Measurements from ENCODE around the gene ACTA2. TPM values are rescaled to one million over a fixed set of nuclear protein-coding genes. Genes with fewer than 3 reads are reported as not detected.

The ACTA2 gene
- total and polyA plus RNA-seq, 5 donors, result 649 to 3,137 (median 773) TPM

- H3K27me3 ChIP-seq (ENCODE audit: control insufficient read depth, insufficient read depth), result no peaks in the 10 kb centered on the region
- no peaks in the 10 kb centered on the region for H3K9me3 ChIP-seq (ENCODE audit: control insufficient read depth, low read length)
- intact Hi-C loops (cut with DNase I), result no loop called here
- no peak overlapping the region for H3K27ac ChIP-seq (ENCODE audit: low read length)
- peaks cover 11% of the 10 kb centered on the region for H3K4me1 ChIP-seq (ENCODE audit: control insufficient read depth, insufficient read depth, low read length)
- no peak overlapping the region for H3K4me3 ChIP-seq (ENCODE audit: low read length)
- no peak for DNase-seq
- ATAC-seq, result peak in 1 of 2 donors; percentile 15
- 57% methylated on average over 5 of the region's 5 CpGs for WGBS
These were observed 28.9 kb upstream of the ACTA2 start for GRCh38 chr10:88981435-88981834.

- WGBS, result 54% methylated on average over 4 of the region's 4 CpGs
These were observed 28.2 kb upstream of the ACTA2 start for GRCh38 chr10:88980800-88981199.

GRCh38 chr10:88980247-88980646, 27.7 kb upstream of the ACTA2 start:
- H3K27me3 ChIP-seq (ENCODE audit: control insufficient read depth, insufficient read depth), result no peaks in the 10 kb centered on the region
- peak overlapping the region; percentile 80 for H3K27ac ChIP-seq (ENCODE audit: low read length)
- no peaks in the 10 kb centered on the region for H3K9me3 ChIP-seq (ENCODE audit: control insufficient read depth, low read length)
- ATAC-seq, result peak; percentile 57 to 62
- WGBS, result 38% methylated on average over 4 of the region's 4 CpGs
- H3K4me1 ChIP-seq (ENCODE audit: control insufficient read depth, insufficient read depth, low read length), result peaks cover 11% of the 10 kb centered on the region
- intact Hi-C loops (cut with DNase I), result no loop called here
- no peak for DNase-seq
- H3K4me3 ChIP-seq (ENCODE audit: low read length), result no peak overlapping the region

More at GRCh38 chr10:88980800-88981199, 28.2 kb upstream of the ACTA2 start:
- no peaks in the 10 kb centered on the region for H3K27me3 ChIP-seq (ENCODE audit: control insufficient read depth, insufficient read depth)
- DNase-seq, result peak in 1 of 3 donors; percentile 16
- peak overlapping the region; percentile 92 for H3K27ac ChIP-seq (ENCODE audit: low read length)
- peak; percentile 36 to 69 for ATAC-seq
- no peak overlapping the region for H3K4me3 ChIP-seq (ENCODE audit: low read length)
- H3K4me1 ChIP-seq (ENCODE audit: control insufficient read depth, insufficient read depth, low read length), result peaks cover 11% of the 10 kb centered on the region
- intact Hi-C loops (cut with DNase I), result no loop called here
- H3K9me3 ChIP-seq (ENCODE audit: control insufficient read depth, low read length), result no peaks in the 10 kb centered on the region

- peaks cover 11% of the 10 kb centered on the region for H3K4me1 ChIP-seq (ENCODE audit: control insufficient read depth, insufficient read depth, low read length)
- H3K27ac ChIP-seq (ENCODE audit: low read length), result peak overlapping the region; percentile 53
- ATAC-seq, result no peak
- DNase-seq, result no peak
- H3K4me3 ChIP-seq (ENCODE audit: low read length), result no peak overlapping the region
- WGBS, result 70% methylated on average over 4 of the region's 4 CpGs
- no peaks in the 10 kb centered on the region for H3K27me3 ChIP-seq (ENCODE audit: control insufficient read depth, insufficient read depth)
- intact Hi-C loops (cut with DNase I), result no loop called here
- no peaks in the 10 kb centered on the region for H3K9me3 ChIP-seq (ENCODE audit: control insufficient read depth, low read length)
These were observed 27.0 kb upstream of the ACTA2 start for GRCh38 chr10:88979603-88980002.

- peak; percentile 67 to 81 (median 76) for DNase-seq
- intact Hi-C loops (cut with DNase I), result no loop called here
- Histone ChIP-seq H3K4me1 (ENCODE audit: control insufficient read depth, insufficient read depth, low read length) (peaks cover 11% of the 10 kb centered on the region), H3K27me3 (ENCODE audit: control insufficient read depth, insufficient read depth) (no peaks in the 10 kb centered on the region), H3K9me3 (ENCODE audit: control insufficient read depth, low read length) (no peaks in the 10 kb centered on the region), H3K27ac (ENCODE audit: low read length) (no peak overlapping the region), H3K4me3 (ENCODE audit: low read length) (no peak overlapping the region)
- WGBS, result 31% methylated on average over 5 of the region's 5 CpGs
- ATAC-seq, result peak; percentile 63 to 66
These were observed 26.6 kb upstream of the ACTA2 start for GRCh38 chr10:88979153-88979562.

- H3K9me3 ChIP-seq (ENCODE audit: control insufficient read depth, low read length), result no peaks in the 10 kb centered on the region
- intact Hi-C loops (cut with DNase I), result no loop called here
- peaks cover 11% of the 10 kb centered on the region for H3K4me1 ChIP-seq (ENCODE audit: control insufficient read depth, insufficient read depth, low read length)
- 90% methylated on average over 2 of the region's 2 CpGs for WGBS
- H3K27me3 ChIP-seq (ENCODE audit: control insufficient read depth, insufficient read depth), result no peaks in the 10 kb centered on the region
- no peak overlapping the region for H3K4me3 ChIP-seq (ENCODE audit: low read length)
- H3K27ac ChIP-seq (ENCODE audit: low read length), result peak overlapping the region; percentile 68
- no peak for DNase-seq
- no peak for ATAC-seq
These were observed 25.9 kb upstream of the ACTA2 start for GRCh38 chr10:88978463-88978862.

GRCh38 chr10:88975377-88975720, 22.8 kb upstream of the ACTA2 start:
- peaks cover 5% of the 10 kb centered on the region for H3K4me1 ChIP-seq (ENCODE audit: control insufficient read depth, insufficient read depth, low read length)
- no peaks in the 10 kb centered on the region for H3K9me3 ChIP-seq (ENCODE audit: control insufficient read depth, low read length)
- peak overlapping the region; percentile 51 for H3K27ac ChIP-seq (ENCODE audit: low read length)
- H3K4me3 ChIP-seq (ENCODE audit: low read length), result peak overlapping the region; percentile 69
- no peak for DNase-seq
- no peaks in the 10 kb centered on the region for H3K27me3 ChIP-seq (ENCODE audit: control insufficient read depth, insufficient read depth)
- no peak for ATAC-seq
- 57% methylated on average over 3 of the region's 3 CpGs for WGBS
- intact Hi-C loops (cut with DNase I), result no loop called here

GRCh38 chr10:88974446-88975376, 22.1 kb upstream of the ACTA2 start:
- no peak for DNase-seq

GRCh38 chr10:88974012-88974411, 21.4 kb upstream of the ACTA2 start:
- peaks cover 2% of the 10 kb centered on the region for H3K4me1 ChIP-seq (ENCODE audit: control insufficient read depth, insufficient read depth, low read length)
- H3K9me3 ChIP-seq (ENCODE audit: control insufficient read depth, low read length), result no peaks in the 10 kb centered on the region
- H3K4me3 ChIP-seq (ENCODE audit: low read length), result no peak overlapping the region
- ATAC-seq (no peak), DNase-seq (no peak)
- 72% methylated on average over 3 of the region's 3 CpGs for WGBS
- intact Hi-C loops (cut with DNase I), result no loop called here
- H3K27ac ChIP-seq (ENCODE audit: low read length), result no peak overlapping the region
- H3K27me3 ChIP-seq (ENCODE audit: control insufficient read depth, insufficient read depth), result no peaks in the 10 kb centered on the region

More at GRCh38 chr10:88974446-88975376, 22.1 kb upstream of the ACTA2 start:
- Histone ChIP-seq H3K27ac (ENCODE audit: low read length) (no peak overlapping the region), H3K4me1 (ENCODE audit: control insufficient read depth, insufficient read depth, low read length) (peaks cover 2% of the 10 kb centered on the region), H3K4me3 (ENCODE audit: low read length) (peak overlapping the region; percentile 69), H3K9me3 (ENCODE audit: control insufficient read depth, low read length) (no peaks in the 10 kb centered on the region), H3K27me3 (ENCODE audit: control insufficient read depth, insufficient read depth) (no peaks in the 10 kb centered on the region)
- WGBS, result 21% methylated on average over 7 of the region's 7 CpGs
- peak; percentile 41 to 54 for ATAC-seq
- intact Hi-C loops (cut with DNase I), result no loop called here

GRCh38 chr10:88971221-88972061, 18.9 kb upstream of the ACTA2 start:
- peak; percentile 44 to 71 for ATAC-seq
- 56% methylated on average over 5 of the region's 5 CpGs for WGBS
- DNase-seq, result no peak
- Histone ChIP-seq H3K27ac (ENCODE audit: low read length) (no peak overlapping the region), H3K4me1 (ENCODE audit: control insufficient read depth, insufficient read depth, low read length) (peaks cover 4% of the 10 kb centered on the region), H3K9me3 (ENCODE audit: control insufficient read depth, low read length) (no peaks in the 10 kb centered on the region), H3K4me3 (ENCODE audit: low read length) (peak overlapping the region; percentile 31), H3K27me3 (ENCODE audit: control insufficient read depth, insufficient read depth) (no peaks in the 10 kb centered on the region)
- intact Hi-C loops (cut with DNase I), result no loop called here

GRCh38 chr10:88968391-88968790, 15.8 kb upstream of the ACTA2 start:
- intact Hi-C loops (cut with DNase I), result no loop called here
- WGBS, result 49% methylated on average over 2 of the region's 2 CpGs
- Histone ChIP-seq H3K27ac (ENCODE audit: low read length) (no peak overlapping the region), H3K27me3 (ENCODE audit: control insufficient read depth, insufficient read depth) (no peaks in the 10 kb centered on the region), H3K9me3 (ENCODE audit: control insufficient read depth, low read length) (no peaks in the 10 kb centered on the region), H3K4me1 (ENCODE audit: control insufficient read depth, insufficient read depth, low read length) (peaks cover 4% of the 10 kb centered on the region), H3K4me3 (ENCODE audit: low read length) (no peak overlapping the region)
- DNase-seq (no peak), ATAC-seq (peak in 1 of 2 donors; percentile 13)

All from right cardiac atrium (tissue), 5 donors.